ENCODE data around the gene DNAH9.

The DNAH9 gene

GRCh38 chr17:11922638-11923037 is 324.4 kb downstream of the DNAH9 start:
- POLR2A ChIA-PET, result no interaction called here
- no peak for TF ChIP-seq CTCF (IDR thresholded peaks at IDR 0.05; ENCODE audit: control extremely low read depth, extremely low read depth, low read depth, missing control alignments)
- no peak for DNase-seq (ENCODE audit: extremely low spot score)
- CTCF ChIA-PET, result no interaction called here

GRCh38 chr17:11924076-11924475 is 325.8 kb downstream of the DNAH9 start:
- ChIA-PET CTCF (interaction anchor here (1.3 kb wide), 1 partner anchor 12 kb away, joined by 4 read pairs; no protein-coding TSS in a partner anchor), POLR2A (no interaction called here)
- no peak for TF ChIP-seq CTCF (IDR thresholded peaks at IDR 0.05; ENCODE audit: control extremely low read depth, extremely low read depth, low read depth, missing control alignments)
- no peak for DNase-seq (ENCODE audit: extremely low spot score)

GRCh38 chr17:11925262-11926021 is 327.2 kb downstream of the DNAH9 start:
- TF ChIP-seq CTCF (IDR thresholded peaks at IDR 0.05; ENCODE audit: control extremely low read depth, extremely low read depth, low read depth, missing control alignments), result no peak
- CTCF ChIA-PET, result interaction anchor here (1.2 kb wide), 1 partner anchor 11 kb away, joined by 3 read pairs; no protein-coding TSS in a partner anchor
- POLR2A ChIA-PET, result interaction anchor here (0.6 kb wide), 1 partner anchor 654 kb away, joined by 4 read pairs; no protein-coding TSS in a partner anchor
- DNase-seq (ENCODE audit: extremely low spot score), result no peak

- ChIA-PET CTCF (no interaction called here), POLR2A (no interaction called here)
Observed at GRCh38 chr17:11928436-11928835, 330.2 kb downstream of the DNAH9 start.

GRCh38 chr17:11932337-11932898 is 334.1 kb downstream of the DNAH9 start:
- ChIA-PET CTCF (no interaction called here), POLR2A (no interaction called here)
- TF ChIP-seq CTCF (IDR thresholded peaks at IDR 0.05; ENCODE audit: control extremely low read depth, extremely low read depth, low read depth, missing control alignments), result no peak
- no peak for DNase-seq (ENCODE audit: extremely low spot score)

More at GRCh38 chr17:11928436-11928835, 330.2 kb downstream of the DNAH9 start:
- DNase-seq (ENCODE audit: extremely low spot score), result no peak
- no peak for TF ChIP-seq CTCF (IDR thresholded peaks at IDR 0.05; ENCODE audit: control extremely low read depth, extremely low read depth, low read depth, missing control alignments)

- CTCF ChIA-PET, result interaction anchor here (0.7 to 1.3 kb wide), 5 partner anchors 11 to 1060 kb away, joined by 3 to 6 read pairs (median 4); no protein-coding TSS in a partner anchor
- no peak for DNase-seq (ENCODE audit: extremely low spot score)
- POLR2A ChIA-PET, result no interaction called here
- peak; percentile 56 for TF ChIP-seq CTCF (IDR thresholded peaks at IDR 0.05; ENCODE audit: control extremely low read depth, extremely low read depth, low read depth, missing control alignments)
Observed at GRCh38 chr17:11935734-11936406, 337.6 kb downstream of the DNAH9 start.

All from GM10248 (cell line).